GM08714 (cell line): Measurements from ENCODE around the gene ATP5MC2.
"Not testable (repeated sequence)": the region's sequence is repeated elsewhere in the genome, so short reads cannot be mapped to it uniquely, and the experiment has no call there.

Experiments
- H3K4me3 ChIP-seq: fragments of 200-500 bp; sonication (Bioruptor generic); 2 replicates; pipeline ENCODE4 v1.5.1; 2014; ENCODE audit warnings: mild to moderate bottlenecking, low read length, inconsistent platforms
- ZNF274 ChIP-seq: IDR thresholded peaks from 2 replicates; pipeline ENCODE4 v1.6.1; 2012; ENCODE audit warnings: mild to moderate bottlenecking, low read depth, low read length

The ATP5MC2 gene

DNA sequence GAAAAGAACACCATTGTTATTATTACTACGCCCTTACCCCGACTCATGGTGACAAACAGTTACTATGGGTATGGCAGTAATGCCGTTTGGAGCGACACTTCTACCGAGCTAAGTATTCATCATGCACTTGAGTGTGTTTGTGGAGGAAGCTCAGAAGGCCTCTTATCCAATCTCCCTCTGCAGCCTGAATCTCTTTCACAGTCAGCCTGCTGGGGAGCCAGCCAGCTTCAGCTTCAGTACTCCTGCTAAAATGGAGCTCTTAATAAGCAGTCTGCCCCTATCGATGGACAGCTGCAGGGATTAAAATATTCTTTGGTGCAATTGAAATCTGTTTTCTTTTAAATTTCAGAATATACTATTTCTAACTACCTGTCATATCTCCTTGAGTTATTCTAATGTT, 24.7 kb upstream of the ATP5MC2 start:
- H3K4me3 ChIP-seq: no peak overlapping the region
- no peak for TF ChIP-seq ZNF274

DNA sequence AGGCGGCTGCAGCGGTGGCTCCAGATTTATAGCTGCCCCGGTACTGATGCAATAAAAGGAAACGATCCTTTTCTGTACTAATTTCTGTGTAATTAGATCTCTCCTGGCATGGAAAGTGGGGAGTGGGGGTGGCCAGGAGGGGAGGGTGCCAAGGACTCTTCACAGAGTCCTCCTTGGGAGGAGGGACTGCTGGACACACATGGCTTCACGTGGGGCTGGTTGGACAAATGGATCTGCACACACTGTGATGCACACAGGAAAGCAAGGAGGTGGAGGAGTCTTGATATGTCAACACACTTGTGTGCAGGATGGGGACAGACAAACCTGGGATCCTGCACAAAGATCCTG, 23.8 kb upstream of the ATP5MC2 start:
- no peak for TF ChIP-seq ZNF274
- H3K4me3 ChIP-seq: no peak overlapping the region

DNA sequence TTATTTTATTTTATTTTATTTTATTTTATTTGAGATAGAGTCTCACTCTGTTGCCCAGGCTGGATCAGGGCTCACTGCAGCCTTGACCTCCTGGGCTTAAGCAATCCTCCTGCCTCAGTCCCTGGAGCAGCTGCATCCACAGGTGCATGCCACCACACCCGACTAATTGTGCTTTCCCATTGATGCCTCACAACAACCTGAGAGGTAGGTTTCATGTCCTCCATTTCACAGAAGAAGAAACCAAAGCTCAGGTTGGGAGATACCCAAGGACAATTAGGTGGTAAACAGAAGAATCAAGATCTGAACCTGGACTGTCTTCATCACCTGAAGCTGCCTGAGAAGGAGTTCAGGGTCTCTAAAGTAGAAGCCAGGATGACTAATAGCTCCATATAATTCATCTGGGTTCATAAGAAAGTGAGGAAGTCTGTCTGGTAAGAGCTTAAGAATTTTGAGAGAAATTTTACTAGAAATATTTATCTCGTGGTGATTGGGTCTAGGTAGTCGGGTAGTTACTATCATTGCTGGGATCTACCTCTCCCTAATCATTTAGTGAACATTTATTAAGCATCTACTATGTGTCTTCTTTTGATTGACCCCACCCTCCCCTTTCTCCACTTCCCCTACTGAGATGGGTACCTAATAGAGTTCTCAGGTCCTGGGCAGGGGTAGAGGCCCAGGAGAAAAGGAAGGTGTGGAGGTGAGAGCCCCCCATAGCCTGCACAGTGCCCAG, 23.2 kb upstream of the ATP5MC2 start:
- H3K4me3 ChIP-seq: no peak overlapping the region
- no peak for TF ChIP-seq ZNF274

DNA sequence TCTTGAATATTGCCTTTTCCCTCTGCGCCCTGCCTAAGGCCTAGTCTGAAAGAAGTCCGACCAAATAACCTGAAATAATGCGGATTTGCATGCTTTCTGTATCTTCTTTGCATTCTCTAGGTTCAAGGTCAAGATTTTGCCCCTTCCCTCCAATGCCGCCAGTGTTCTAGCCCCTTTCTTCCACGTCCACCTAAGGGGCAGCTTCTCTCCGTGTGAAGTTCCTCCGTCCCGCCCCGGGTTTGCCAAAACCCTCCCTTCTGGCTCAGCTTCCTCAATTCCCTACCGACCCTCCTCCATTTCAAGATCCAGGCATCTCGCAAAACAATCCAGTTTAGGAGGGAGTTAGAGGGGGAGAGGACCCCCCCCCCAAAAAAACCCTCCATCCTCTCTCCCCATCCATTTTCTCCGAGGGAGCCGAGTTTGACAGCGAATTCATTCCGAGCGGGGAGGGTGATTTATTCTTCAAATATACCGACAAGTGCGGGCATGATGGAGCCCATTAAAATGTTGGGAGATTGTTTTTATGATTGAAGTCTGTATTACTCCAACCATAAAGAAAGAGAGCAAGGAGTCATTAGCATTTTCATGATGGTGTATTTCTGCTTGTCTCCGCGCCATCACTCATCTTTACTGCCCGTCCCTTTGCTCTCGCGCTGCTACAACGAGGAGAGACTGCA, 20.9 kb upstream of the ATP5MC2 start:
- no peak overlapping the region for H3K4me3 ChIP-seq
- no peak for TF ChIP-seq ZNF274

- no peak overlapping the region for H3K4me3 ChIP-seq
Measured at GRCh38 chr12:53696285-53696654, 20.4 kb upstream of the ATP5MC2 start.

DNA sequence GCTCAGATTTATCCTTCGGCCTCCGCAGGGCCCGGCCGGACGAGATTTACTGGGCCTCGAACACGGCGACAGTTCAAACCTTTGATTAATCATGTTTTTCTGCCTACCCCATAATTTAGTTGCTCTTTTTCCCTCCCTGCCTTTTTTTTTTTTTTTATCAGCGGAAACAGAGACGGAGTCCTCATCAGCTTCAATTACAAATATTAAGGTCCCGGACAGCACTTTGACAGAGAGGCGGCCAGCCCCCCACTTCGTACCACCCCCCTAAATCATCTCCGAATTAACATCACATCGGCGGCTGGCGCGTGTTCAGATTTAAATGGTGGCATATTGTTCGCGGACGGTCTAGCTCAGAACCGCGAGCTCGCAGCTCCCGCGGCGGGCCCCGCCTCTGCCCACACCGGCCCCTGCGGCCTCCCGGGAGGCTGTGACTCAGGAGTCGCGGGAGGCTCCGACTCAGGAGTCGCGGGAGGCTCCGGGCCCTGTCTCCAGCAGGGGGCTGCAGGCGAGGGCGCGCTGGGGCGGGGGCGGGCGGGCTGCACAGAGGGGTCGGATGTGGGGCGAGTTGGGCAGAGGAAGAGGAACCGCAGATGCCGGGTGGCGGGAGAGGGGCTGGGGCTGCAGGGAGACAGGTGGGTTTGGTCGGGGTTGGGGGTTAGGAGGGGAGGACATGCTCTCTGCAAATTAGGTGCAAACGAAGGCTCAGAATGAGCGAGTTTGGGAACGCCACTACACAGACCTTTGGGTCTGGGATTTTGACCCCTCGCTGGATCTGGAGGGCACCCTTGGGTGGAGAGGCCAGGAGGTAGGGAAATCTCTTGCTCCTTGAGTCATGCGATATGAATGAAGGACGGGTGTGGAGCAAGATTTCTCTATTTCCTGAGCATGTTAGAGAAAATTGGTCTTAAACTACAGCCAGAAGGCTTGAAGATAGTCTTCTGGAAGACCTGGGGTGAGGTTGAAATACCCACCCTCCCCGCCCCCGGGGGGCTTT, 19.6 kb upstream of the ATP5MC2 start:
- TF ChIP-seq ZNF274: no peak

More at GRCh38 chr12:53696285-53696654, 20.4 kb upstream of the ATP5MC2 start:
- TF ChIP-seq ZNF274: no peak

GRCh38 chr12:53694756-53695151, 18.9 kb upstream of the ATP5MC2 start:
- H3K4me3 ChIP-seq: no peak overlapping the region
- no peak for TF ChIP-seq ZNF274

More for the DNA sequence above, 19.6 kb upstream of the ATP5MC2 start:
- H3K4me3 ChIP-seq: no peak overlapping the region

DNA sequence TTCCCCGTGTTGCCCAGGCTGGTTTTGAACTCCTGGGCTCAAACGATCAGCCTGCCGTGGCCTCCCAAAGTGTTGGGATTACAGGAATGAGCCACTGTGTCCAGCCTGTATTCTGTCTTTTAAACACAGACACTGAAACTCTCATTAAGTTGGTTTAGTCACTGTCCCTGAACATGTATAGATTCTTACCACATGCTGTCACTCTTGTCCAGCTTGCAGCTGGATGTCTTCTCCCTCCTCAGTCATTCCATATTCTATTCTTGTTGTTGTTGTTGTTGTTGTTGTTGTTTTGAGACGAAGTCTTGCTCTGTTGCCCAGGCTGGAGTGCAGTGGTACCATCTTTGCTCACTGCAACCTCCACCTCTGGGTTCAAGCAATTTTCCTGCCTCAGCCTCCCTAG, 12.3 kb upstream of the ATP5MC2 start:
- H3K4me3 ChIP-seq: no peak overlapping the region
- TF ChIP-seq ZNF274: no peak

- TF ChIP-seq ZNF274: no peak
- no peak overlapping the region for H3K4me3 ChIP-seq
Measured at GRCh38 chr12:53686436-53686835, 10.6 kb upstream of the ATP5MC2 start.

- TF ChIP-seq ZNF274: no peak
- no peak overlapping the region for H3K4me3 ChIP-seq
Measured at GRCh38 chr12:53684654-53685220, 8.9 kb upstream of the ATP5MC2 start.

DNA sequence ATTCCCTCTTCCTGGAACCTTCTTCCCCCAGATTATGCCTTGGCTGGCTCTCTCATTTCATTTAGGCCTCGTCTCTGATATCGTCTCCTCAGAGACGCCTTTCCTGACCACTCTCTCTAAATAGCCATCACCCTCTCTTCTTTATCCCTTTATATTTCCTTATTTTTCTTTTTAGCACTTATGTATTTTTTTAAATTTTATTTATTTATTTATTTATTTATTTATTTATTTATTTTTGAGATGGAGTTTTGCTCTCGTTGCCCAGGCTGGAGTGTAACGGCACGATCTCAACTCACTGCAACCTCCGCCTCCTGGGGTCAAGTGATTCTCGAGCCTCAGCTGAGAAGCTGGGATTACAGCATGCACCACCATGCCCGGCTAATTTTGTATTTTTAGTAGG, 8.1 kb upstream of the ATP5MC2 start:
- TF ChIP-seq ZNF274: no peak
- H3K4me3 ChIP-seq: no peak overlapping the region

GRCh38 chr12:53683494-53683893, 7.6 kb upstream of the ATP5MC2 start:
- no peak overlapping the region for H3K4me3 ChIP-seq
- no peak for TF ChIP-seq ZNF274

DNA sequence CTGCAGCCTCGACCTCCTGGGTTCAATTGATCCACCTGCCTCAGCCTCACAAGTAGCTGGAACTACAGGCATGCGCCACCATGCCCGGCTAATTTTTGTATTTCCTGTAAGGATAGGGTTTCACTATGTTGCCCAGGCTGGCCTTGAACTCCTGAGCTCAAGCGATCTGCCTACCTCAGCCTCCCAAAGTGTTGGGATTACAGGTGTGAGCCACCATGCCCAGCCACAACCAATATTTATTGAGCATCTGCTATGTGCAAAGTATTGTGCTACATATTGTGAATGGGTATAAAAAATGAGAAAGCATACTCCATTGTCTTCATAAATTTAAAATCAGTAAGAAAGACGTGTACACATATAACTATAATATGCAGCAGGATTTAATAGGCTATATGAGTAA, 4.2 kb upstream of the ATP5MC2 start:
- not testable (repeated sequence) for H3K4me3 ChIP-seq

DNA sequence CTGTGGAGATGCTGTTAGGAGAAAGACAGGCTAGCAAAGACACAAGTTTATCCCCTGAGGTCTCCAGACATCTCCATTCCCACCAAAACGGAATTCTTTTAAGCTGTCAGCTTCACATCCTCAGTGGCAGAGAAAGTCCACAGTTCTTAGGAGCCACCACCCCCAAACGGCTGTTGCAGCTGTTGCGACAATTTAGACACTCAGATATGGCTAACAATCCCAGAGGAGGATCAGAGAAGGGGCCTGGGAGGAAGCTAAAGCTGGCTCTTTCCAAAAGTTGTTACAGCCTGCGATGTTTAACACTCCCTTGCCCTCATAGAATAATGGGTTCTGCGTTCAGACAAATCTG, 1.9 kb upstream of the ATP5MC2 start:
- TF ChIP-seq ZNF274: no peak
- H3K4me3 ChIP-seq: no peak overlapping the region
